Neural progenitor cell (in vitro differentiated cells): Measurements from ENCODE around the gene KIF2A.

ENCODE experiments used
- CTCF ChIP-seq: fragments of 200-600 bp; sonication (generic); IDR thresholded peaks from 2 replicates; pipeline ENCODE4 v1.5.1; 2017; ENCODE audit warnings: antibody characterized with exemption, mild to moderate bottlenecking
- EZH2phosphoT487 ChIP-seq: fragments of 200-600 bp; sonication (generic); IDR thresholded peaks from 2 replicates; pipeline ENCODE4 v1.6.1; 2017; ENCODE audit warnings: antibody characterized with exemption

DNA sequence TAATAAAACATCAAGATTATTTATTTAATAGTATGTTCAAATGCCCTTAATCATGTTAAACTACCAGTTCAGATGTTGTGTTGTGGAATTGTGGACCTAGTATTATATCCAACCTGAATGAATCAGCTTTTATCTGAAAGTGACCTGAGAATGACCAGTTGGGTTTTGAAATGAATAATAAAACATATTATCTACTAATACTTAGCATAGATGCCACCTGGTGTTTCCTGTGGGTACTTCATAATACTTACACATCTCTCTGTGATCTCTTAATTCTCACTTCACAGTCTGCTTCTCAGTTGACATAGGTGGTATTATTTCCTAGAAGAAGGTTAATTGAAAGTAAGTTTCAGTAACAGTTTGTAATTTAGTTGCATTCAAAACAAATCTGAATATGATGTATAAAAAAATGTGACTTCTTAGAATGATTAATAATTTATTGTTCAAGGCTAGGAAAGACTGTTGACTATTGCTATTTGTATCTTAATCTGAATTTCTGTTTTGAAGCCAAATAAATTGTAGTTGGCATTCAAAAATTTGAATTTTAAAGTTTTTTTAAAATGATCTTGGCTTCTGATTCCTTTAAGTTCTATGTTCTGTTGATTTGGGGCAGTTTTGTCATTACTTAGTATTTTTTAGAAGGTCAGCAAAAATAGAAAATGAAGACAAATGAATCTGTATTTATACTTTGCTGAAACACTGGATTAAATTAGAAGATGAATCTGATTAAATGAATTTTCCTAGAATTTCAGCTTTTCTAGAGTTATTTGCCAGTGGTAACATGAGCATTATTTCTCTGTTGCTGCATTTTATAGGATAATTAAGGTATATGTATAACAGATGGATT, 48.2 kb downstream of the KIF2A start:
- TF ChIP-seq EZH2phosphoT487: no peak
- TF ChIP-seq CTCF: peak; percentile 52
